MM.1S (cell line): ENCODE data around the gene SRPK2.

Source experiments
- CTCF ChIP-seq: fragments of 300-600 bp; sonication (generic); IDR thresholded peaks from 2 replicates; pipeline ENCODE4 v1.5.1; 2016; ENCODE audit warnings: antibody characterized with exemption, low read length, mixed read lengths
- EZH2 ChIP-seq: fragments of 300-600 bp; sonication (generic); optimal IDR thresholded peaks from 2 replicates; pipeline ENCODE3; 2017; ENCODE audit warnings: low read depth, mild to moderate bottlenecking, antibody characterized with exemption, low read length, mixed read lengths
- EZH2phosphoT487 ChIP-seq: fragments of 300-600 bp; sonication (generic); IDR thresholded peaks from 2 replicates; pipeline ENCODE4 v1.6.1; 2018; ENCODE audit warnings: antibody characterized with exemption, low read length

DNA sequence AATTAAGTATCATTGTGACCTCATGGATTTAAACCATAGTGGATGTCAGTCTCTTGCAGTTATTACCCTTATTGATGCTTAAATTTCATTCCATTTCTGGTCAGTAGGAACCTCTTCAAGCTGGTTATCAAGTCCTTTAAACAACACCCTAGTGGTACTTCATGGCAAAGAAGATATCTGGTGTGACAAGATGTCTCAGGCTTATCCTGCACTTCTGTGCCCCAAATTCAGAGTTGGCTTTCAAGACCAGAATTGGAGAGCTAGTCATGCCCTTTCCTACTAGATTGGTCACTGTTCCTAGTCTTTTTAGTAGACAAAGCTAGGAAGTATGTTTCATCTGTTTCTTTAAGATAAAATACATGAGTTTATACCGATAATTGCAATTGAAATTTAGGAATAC lies 319.8 kb downstream of the SRPK2 start:
- TF ChIP-seq CTCF: no peak
- no peak for TF ChIP-seq EZH2
- TF ChIP-seq EZH2phosphoT487: no peak
